ENCODE measurements around the gene HDLBP.

Gene HDLBP

DNA sequence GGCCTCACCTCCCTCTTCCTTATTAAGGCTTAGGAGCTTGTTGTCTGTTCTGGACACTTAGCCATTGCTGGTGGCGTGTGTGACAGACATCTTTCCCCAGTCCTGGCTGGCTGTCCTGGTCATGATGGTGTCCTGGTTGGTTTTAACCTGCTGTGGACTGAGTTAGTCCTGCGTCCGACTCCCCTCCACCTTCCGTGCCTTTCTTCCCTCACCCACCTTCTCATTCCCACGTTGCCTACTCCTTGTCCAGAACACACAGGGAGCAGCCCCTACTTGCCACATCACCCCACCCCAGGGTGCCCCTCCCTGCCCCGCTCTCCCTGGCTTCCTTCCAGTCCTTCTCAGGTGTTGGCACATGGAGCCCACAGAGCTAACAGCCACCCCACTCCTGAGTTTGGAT, 117.5 kb downstream of the HDLBP start:
- TF ChIP-seq POLR2AphosphoS5 (IDR thresholded peaks at IDR 0.05; ENCODE audit: low read depth, low read length) (no peak), TAF1 (IDR thresholded peaks at IDR 0.05; ENCODE audit: borderline replicate concordance, insufficient read depth, low read length) (no peak), SIN3A (IDR thresholded peaks at IDR 0.05; ENCODE audit: borderline replicate concordance, insufficient read depth, low read length) (no peak), REST (IDR thresholded peaks at IDR 0.05; ENCODE audit: insufficient read depth in 1 of 2, low read depth in 2 of 2, low read length in 2 of 2) (no peak), FOXP2 (optimal IDR thresholded peaks at IDR 0.05; ENCODE audit: borderline replicate concordance, extremely low read depth, extremely low read length, insufficient read depth) (no peak)

- TF ChIP-seq REST (IDR thresholded peaks at IDR 0.05; ENCODE audit: insufficient read depth in 1 of 2, low read depth in 2 of 2, low read length in 2 of 2) (no peak), POLR2AphosphoS5 (IDR thresholded peaks at IDR 0.05; ENCODE audit: low read depth, low read length) (no peak), SIN3A (IDR thresholded peaks at IDR 0.05; ENCODE audit: borderline replicate concordance, insufficient read depth, low read length) (no peak), FOXP2 (optimal IDR thresholded peaks at IDR 0.05; ENCODE audit: borderline replicate concordance, extremely low read depth, extremely low read length, insufficient read depth) (no peak), TAF1 (IDR thresholded peaks at IDR 0.05; ENCODE audit: borderline replicate concordance, insufficient read depth, low read length) (no peak)
Measured at GRCh38 chr2:241195506-241196130, 119.9 kb downstream of the HDLBP start.

DNA sequence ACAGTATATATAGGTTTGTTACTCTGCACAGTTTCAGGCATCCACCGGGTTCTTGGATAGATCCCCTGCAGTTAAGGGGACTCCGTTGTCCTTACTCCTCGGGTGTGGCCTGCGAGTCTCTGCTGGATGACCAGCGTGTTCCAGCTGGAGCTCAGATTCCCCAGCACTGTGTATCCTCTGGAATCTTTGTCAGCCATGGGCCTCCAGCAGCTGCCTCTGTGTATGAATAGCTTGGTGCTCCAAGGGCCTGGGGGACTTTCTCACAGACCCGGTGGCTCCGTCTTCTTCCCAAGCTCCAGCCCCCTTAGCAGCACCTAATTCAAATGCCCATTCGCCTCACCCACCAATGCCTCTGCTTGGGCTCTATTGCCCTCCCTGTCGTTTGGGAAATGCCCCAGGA, 120.7 kb downstream of the HDLBP start:
- no peak for TF ChIP-seq REST (IDR thresholded peaks at IDR 0.05; ENCODE audit: insufficient read depth in 1 of 2, low read depth in 2 of 2, low read length in 2 of 2)
- no peak for TF ChIP-seq POLR2AphosphoS5 (IDR thresholded peaks at IDR 0.05; ENCODE audit: low read depth, low read length)
- no peak for TF ChIP-seq TAF1 (IDR thresholded peaks at IDR 0.05; ENCODE audit: borderline replicate concordance, insufficient read depth, low read length)
- TF ChIP-seq FOXP2 (optimal IDR thresholded peaks at IDR 0.05; ENCODE audit: borderline replicate concordance, extremely low read depth, extremely low read length, insufficient read depth) = no peak

- TF ChIP-seq SIN3A (IDR thresholded peaks at IDR 0.05; ENCODE audit: borderline replicate concordance, insufficient read depth, low read length) (no peak), FOXP2 (optimal IDR thresholded peaks at IDR 0.05; ENCODE audit: borderline replicate concordance, extremely low read depth, extremely low read length, insufficient read depth) (no peak)
Measured at GRCh38 chr2:241193271-241193670, 122.2 kb downstream of the HDLBP start.

- no peak for TF ChIP-seq REST (IDR thresholded peaks at IDR 0.05; ENCODE audit: insufficient read depth in 1 of 2, low read depth in 2 of 2, low read length in 2 of 2)
- TF ChIP-seq TAF1 (IDR thresholded peaks at IDR 0.05; ENCODE audit: borderline replicate concordance, insufficient read depth, low read length) = no peak
- no peak for TF ChIP-seq FOXP2 (optimal IDR thresholded peaks at IDR 0.05; ENCODE audit: borderline replicate concordance, extremely low read depth, extremely low read length, insufficient read depth)
- no peak for TF ChIP-seq POLR2AphosphoS5 (IDR thresholded peaks at IDR 0.05; ENCODE audit: low read depth, low read length)
- no peak for TF ChIP-seq SIN3A (IDR thresholded peaks at IDR 0.05; ENCODE audit: borderline replicate concordance, insufficient read depth, low read length)
Measured at GRCh38 chr2:241191081-241191480, 124.4 kb downstream of the HDLBP start.

Data from PFSK-1 (cell line).